ENCODE data around the gene CD83.
"Not testable (repeated sequence)": the region's sequence is repeated elsewhere in the genome, so short reads cannot be mapped to it uniquely, and the experiment has no call there.

DNA sequence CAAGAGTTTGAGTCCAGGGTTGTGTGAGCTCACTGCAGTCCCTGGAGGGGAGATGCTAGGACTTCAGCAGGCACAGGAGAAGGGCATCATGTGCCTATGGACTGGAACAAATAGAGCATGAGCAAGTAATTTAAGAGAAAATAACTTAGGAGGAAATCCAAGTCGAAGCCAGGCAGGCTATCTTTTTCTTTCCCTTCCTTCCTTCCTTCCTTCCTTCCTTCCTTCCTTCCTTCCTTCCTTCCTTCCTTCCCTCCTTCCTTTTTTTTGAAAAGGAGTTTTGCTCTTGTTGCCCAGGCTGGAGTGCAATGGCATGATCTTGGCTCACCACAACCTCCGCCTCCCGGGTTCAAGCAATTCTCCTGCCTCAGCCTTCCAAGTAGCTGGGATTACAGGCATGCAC is 33.7 kb downstream of the CD83 start:
- TF ChIP-seq, protein P1, sequence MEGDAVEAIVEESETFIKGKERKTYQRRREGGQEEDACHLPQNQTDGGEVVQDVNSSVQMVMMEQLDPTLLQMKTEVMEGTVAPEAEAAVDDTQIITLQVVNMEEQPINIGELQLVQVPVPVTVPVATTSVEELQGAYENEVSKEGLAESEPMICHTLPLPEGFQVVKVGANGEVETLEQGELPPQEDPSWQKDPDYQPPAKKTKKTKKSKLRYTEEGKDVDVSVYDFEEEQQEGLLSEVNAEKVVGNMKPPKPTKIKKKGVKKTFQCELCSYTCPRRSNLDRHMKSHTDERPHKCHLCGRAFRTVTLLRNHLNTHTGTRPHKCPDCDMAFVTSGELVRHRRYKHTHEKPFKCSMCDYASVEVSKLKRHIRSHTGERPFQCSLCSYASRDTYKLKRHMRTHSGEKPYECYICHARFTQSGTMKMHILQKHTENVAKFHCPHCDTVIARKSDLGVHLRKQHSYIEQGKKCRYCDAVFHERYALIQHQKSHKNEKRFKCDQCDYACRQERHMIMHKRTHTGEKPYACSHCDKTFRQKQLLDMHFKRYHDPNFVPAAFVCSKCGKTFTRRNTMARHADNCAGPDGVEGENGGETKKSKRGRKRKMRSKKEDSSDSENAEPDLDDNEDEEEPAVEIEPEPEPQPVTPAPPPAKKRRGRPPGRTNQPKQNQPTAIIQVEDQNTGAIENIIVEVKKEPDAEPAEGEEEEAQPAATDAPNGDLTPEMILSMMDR (IDR thresholded peaks at IDR 0.05) = not testable (repeated sequence)
- not testable (repeated sequence) for TF ChIP-seq POLR2A, POLR2AphosphoS5 (IDR thresholded peaks at IDR 0.05)
